Measurements from ENCODE around the gene CERS6.
"Not testable (repeated sequence)": the region's sequence is repeated elsewhere in the genome, so short reads cannot be mapped to it uniquely, and the experiment has no call there.

Gene CERS6

DNA sequence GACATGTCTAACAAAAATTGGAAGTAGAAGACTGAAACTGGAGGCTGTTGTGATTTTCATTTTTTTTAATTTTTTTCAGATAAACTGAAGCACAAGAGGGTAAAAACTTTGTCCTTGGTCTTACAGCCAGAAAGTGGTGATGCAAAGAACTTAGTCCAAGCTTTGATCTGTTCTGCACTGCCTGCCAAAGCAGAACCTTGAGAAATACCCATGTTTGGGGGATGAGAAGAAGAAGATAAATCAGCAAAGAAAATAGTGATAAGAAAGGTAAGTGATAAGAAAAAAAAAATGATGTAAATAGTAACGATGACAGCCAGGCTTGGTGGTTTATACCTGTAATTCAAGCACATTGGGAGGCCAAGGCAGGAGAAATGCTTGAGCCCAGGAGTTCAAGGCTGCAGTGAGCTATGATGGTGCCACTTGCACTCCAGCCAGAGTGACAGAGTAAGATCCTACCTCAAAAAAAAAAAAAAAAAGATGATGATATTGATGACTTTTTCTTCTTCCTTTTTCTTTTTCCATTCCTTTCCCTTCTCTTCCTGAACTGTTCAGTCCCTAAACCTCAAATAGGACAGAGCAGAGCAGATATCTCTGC is 331.8 kb downstream of the CERS6 start:
- DNase-seq: no peak

DNA sequence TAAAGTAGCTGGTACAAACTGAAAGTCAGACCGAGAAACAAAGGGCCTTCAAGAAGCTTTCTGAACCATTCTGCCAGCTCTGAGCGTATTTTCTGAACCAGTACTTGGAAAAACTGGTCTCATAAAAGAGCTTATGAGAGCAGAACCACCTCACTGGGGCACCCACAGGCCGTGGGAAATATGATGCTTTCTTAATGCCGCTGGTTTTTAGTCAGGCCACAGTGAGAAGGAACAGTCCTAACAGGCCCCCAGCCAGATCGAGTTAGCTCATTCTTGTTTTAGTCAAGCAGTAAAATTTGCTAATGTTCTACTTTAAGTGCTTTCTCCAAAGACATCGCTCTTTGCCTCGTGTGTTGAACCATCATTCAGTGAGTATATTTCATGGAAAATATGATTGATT is 333.7 kb downstream of the CERS6 start:
- no peak for DNase-seq

DNA sequence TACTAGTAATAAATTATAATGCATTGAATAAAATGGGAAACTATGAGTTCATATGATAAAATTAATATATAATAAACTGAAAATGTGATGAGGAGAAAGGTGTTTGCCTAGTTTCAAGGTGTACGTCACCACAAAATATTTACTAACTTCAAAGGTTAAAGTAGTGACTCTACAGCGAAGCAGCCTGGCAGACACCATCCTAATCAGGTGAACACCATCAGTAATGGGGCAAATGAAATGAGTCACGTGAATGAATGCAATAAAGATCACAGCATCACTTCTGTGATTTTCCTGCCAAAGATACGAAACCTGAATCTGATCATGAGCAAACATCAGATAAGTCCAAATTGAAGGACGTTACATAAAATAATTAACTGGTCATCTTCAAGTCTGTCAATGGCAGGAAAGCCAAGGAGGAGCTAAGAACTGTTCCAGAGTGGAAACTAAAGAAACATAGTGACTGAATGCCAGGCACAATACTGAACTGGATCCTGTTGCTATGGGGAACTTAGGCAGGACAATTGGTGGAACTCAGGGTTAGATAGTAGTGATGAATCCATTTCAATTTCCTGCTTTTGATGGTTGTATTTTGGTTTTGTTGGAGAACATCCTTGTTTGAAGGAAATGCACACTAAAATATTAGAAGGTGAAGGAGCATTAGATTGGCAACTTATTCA is 334.3 kb downstream of the CERS6 start:
- DNase-seq: no peak

DNA sequence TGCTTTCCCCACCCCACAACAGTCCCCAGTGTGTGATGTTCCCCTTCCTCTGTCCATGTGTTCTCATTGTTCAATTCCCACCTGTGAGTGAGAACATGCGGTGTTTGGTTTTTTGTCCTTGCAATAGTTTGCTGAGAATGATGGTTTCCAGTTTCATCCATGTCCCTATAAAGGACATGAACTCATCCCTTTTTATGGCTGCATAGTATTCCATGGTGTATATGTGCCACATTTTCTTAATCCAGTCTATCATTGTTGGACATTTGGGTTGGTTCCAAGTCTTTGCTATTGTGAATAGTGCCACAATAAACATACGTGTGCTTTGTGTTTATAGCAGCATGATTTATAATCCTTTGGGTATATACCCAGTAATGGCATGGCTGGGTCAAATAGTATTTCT is 335.1 kb downstream of the CERS6 start:
- DNase-seq: not testable (repeated sequence)

GRCh38 chr2:168793596-168793995 is 337.5 kb downstream of the CERS6 start:
- no peak for DNase-seq

DNA sequence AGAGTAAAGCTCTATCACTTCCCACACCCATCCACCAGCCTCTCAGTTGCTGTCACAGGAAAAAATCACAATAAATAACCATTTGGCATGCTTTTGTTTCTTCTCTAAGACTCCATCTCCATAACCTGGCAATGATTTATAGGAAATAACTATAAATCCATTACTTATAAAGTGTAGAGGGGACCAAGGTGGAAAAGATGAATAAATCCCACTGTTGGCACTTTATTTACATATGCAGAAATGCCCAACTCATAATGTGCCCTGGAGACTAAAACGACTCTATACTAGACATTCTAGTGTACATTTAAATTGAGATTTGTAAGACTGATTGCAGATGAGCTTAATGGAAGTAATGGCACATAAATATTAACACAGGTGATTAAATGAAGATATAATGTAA is 338.9 kb downstream of the CERS6 start:
- DNase-seq: no peak

DNA sequence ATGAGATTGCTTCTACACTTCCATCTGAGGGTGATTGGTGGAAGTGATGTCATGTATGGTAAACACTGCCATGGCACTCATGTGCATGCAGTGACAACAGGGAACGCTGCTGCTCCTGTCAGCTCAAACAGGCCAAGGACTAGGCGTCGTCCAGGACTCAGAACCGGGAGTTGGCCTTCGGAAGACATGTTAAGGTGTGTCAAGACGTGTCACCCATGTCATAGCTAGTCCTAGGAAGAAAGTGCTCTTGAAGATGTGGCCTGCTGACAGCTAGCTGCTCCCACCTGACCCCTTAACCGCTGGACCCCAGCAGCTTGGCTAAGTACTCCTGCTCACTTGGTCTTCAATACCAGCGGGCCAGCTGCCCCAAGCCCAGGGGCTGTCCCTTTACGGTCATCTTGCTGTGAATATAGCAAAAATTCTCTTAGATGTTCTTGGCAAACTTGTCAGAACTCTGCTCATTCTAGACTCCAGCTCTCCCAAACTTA is 340.1 kb downstream of the CERS6 start:
- DNase-seq: no peak

- DNase-seq: no peak
These were observed 340.7 kb downstream of the CERS6 start for GRCh38 chr2:168796583-168797285.

- DNase-seq: no peak
These were observed 341.2 kb downstream of the CERS6 start for GRCh38 chr2:168797286-168797655.

DNA sequence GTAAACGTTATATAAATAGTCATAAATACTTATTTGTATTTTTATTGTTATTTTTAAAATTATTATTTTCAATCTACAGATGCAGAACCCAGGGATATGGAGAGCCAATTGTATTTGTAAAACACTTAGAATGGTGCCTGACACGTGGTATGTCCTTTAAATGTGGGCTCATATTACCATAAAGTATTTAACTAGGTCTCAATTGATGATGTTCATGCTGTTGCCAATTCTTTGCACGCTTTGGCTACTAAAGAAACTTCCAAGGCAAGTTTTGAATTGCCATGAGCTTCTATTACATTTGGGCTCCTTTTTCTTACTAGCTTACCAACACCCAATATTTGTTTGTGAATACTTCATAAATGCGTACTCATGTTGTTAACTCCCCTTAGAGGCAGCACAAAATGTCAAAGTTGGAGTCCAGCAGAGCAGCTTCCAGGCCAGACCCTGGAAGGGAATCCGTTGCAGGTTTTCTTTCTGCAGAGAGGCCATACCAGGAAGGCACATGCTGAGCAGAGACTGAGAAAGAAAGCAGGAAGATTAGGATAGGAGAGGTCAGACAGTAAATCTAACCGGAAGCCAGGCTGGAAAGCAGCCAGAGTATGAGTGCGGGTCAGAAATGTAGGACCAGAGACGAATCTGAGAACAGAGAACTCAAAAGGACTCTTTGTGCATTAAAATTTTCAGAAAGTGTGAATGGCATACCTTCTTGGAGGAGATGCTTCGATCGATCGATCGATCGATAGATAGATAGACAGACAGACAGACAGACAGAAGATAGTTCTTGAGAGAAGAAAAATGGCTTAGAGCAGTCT is 342.2 kb downstream of the CERS6 start:
- no peak for DNase-seq

DNA sequence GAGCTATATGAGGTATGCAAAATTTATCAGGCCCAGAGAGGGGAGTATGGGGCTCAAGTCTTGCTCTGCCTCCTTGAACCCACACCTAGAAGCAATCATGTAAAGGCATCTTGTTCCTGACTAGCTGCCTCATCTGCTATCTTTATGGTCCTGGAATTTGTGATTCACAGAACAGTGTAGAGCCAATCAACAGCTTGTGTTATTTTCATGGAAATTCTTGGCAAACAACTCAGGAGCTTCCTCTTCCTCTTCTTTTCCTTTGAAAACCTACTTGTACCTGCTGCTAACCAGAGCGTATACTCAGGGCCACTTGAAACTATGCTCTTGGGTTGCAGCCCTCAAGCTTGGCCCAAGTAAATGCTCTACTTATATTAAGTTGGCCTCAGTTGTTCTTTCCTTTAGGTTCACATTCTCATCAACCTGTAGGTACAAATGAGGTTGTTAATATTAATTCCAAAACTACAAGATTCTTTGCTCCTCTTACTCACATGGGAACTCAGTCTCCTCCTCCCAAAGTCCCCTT is 342.9 kb downstream of the CERS6 start:
- no peak for DNase-seq

- no peak for DNase-seq
These were observed 345.4 kb downstream of the CERS6 start for GRCh38 chr2:168801471-168801870.

- no peak for DNase-seq
These were observed 346.1 kb downstream of the CERS6 start, which contains the start of gene NOSTRIN for GRCh38 chr2:168801961-168802858. NOSTRIN (plus strand) TSS chr2:168802637; CDS start chr2:168802647, 10 bp downstream.

GRCh38 chr2:168802859-168803725 is 347.0 kb downstream of the CERS6 start:
- no peak for DNase-seq

DNA sequence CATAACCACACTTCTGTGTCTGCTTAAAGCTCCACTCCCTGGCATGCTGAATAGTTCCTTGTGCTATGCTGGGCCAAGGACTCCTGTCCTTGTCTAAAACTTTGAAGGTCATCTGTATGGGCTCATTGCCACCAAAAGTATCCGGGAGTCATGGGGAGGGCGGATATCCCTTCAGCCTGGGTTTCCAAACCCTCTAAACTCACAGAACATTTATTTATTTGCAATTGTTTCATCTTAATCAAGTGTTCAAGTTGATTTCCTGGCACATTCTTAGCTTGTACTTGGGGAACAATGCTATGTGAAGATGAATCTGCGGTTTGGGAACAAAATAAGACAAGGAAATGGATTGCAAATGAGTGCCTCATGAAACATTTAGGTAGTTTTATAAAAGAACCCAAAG is 348.1 kb downstream of the CERS6 start:
- no peak for DNase-seq

DNA sequence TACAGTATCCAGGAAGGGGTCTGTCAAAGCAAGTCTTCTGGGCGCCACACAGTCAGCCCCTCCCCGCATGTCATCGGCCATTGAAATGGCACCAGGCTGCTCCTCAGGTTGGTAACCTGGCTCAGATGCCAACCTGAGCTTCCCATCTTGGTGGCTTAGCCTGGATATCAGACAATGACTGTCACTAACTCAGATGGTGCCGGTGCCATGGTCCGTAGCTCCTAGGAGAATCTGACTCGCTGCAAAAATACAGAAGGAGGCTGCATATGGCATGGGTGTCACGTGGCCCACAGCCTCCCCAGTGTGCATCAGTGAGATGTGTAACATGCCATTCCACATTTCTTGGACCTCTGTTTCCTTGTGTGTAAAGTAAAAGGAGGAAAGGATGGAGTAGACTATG is 349.5 kb downstream of the CERS6 start:
- no peak for DNase-seq

GRCh38 chr2:168809537-168809936 is 353.5 kb downstream of the CERS6 start:
- DNase-seq: no peak

- no peak for DNase-seq
These were observed 354.2 kb downstream of the CERS6 start for GRCh38 chr2:168810235-168810634.

- DNase-seq: no peak
These were observed 355.6 kb downstream of the CERS6 start for GRCh38 chr2:168811696-168812095.

DNA sequence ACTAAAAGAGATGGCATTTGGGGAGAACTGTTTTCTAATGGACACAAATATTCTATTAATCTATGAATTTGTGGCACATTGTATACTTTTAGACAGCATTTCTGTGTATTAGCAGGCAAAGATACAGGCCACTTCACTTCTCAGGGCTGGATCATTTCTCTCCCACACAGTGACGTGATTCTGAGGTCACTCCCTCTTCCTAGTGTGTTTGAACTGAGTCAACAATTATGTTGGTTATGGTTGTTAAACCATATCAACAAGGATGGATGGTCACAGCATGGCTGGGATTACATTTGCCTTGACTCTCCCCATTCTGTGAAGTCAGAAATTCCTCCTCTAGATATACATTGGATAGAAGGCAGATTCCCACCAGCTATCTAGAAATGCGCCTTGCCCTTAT is 358.0 kb downstream of the CERS6 start:
- no peak for DNase-seq
